Neuronal stem cell (in vitro differentiated cells): ENCODE measurements around the gene AQP7.

ENCODE experiments used
- DNase-seq: peaks from one replicate; pipeline ENCODE4 v3.0.0-alpha.2; 2013; ENCODE audit warnings: low spot score
- H2AFZ ChIP-seq: one replicate; pipeline ENCODE4 v1.6.1; 2013; ENCODE audit warnings: mild to moderate bottlenecking, low read length, inconsistent platforms
- H2AK5ac ChIP-seq: 2 replicates; pipeline ENCODE4 v1.6.1; 2013; ENCODE audit warnings: low read depth, mild to moderate bottlenecking, inconsistent platforms, low read length, moderate library complexity, mixed read lengths
- H2BK120ac ChIP-seq: 2 replicates; pipeline ENCODE4 v1.6.1; 2013; ENCODE audit warnings: low read depth, mild to moderate bottlenecking, inconsistent platforms, low read length, moderate library complexity, mixed read lengths
- H2BK12ac ChIP-seq: one replicate; pipeline ENCODE4 v1.6.1; 2013; ENCODE audit warnings: low read length, inconsistent platforms
- H2BK15ac ChIP-seq: 2 replicates; pipeline ENCODE4 v1.6.1; 2013; ENCODE audit warnings: mild to moderate bottlenecking, low read length, inconsistent platforms, mixed read lengths
- H2BK5ac ChIP-seq: one replicate; pipeline ENCODE4 v1.6.1; 2013; ENCODE audit warnings: inconsistent platforms, mild to moderate bottlenecking, low read length, moderate library complexity
- H3K14ac ChIP-seq: one replicate; pipeline ENCODE4 v1.6.1; 2013; ENCODE audit warnings: low read length, inconsistent platforms
- H3K18ac ChIP-seq: 2 replicates; pipeline ENCODE4 v1.6.1; 2013; ENCODE audit warnings: low read length, inconsistent platforms
- H3K23ac ChIP-seq: 2 replicates; pipeline ENCODE4 v1.6.1; 2013; ENCODE audit warnings: low read depth, mild to moderate bottlenecking, mixed read lengths, low read length, inconsistent platforms; ENCODE audit not compliant: poor library complexity
- H3K27ac ChIP-seq: replicated peaks from 3 replicates; pipeline ENCODE4 v1.5.1; 2013; ENCODE audit warnings: low read length, inconsistent platforms
- H3K27me3 ChIP-seq, 3 experiments: 2 replicates each; pipeline ENCODE4 v1.6.1; 2013; ENCODE audit warnings: low read length in 3 of 3, mild to moderate bottlenecking in 2 of 3, inconsistent platforms in 1 of 3, low read depth in 1 of 3, mixed read lengths in 1 of 3, moderate library complexity in 1 of 3; ENCODE audit not compliant: control insufficient read depth in 3 of 3, insufficient read depth in 3 of 3
- H3K36me3 ChIP-seq, 2 donors: replicated peaks in 1 of 2; 2 replicates each; pipeline ENCODE4 v1.6.1; 2013; ENCODE audit warnings: low read length in 2 of 2; ENCODE audit not compliant: control insufficient read depth in 2 of 2, insufficient read depth in 2 of 2
- H3K4ac ChIP-seq: 2 replicates; pipeline ENCODE4 v1.6.1; 2013; ENCODE audit warnings: inconsistent platforms, mild to moderate bottlenecking, low read length, moderate library complexity
- H3K4me1 ChIP-seq, 2 donors: 1 replicate in 1 of 2; 2 replicates in 1 of 2; pipeline ENCODE4 v1.6.1; 2013; ENCODE audit warnings: low read length in 2 of 2, low read depth in 1 of 2; ENCODE audit not compliant: control insufficient read depth in 2 of 2, insufficient read depth in 1 of 2
- H3K4me2 ChIP-seq: one replicate; pipeline ENCODE4 v1.6.1; 2013; ENCODE audit warnings: mild to moderate bottlenecking, low read length, inconsistent platforms; ENCODE audit not compliant: insufficient read depth, poor library complexity, severe bottlenecking
- H3K4me3 ChIP-seq, 2 donors: 2 replicates each; pipeline ENCODE4 v1.5.1; 2013; ENCODE audit warnings: low read length in 2 of 2, mild to moderate bottlenecking in 2 of 2, inconsistent platforms in 1 of 2, moderate library complexity in 1 of 2
- H3K79me1 ChIP-seq: one replicate; pipeline ENCODE4 v1.6.1; 2013; ENCODE audit warnings: low read depth, mild to moderate bottlenecking, inconsistent platforms, low read length, moderate library complexity
- H3K9ac ChIP-seq: one replicate; pipeline ENCODE4 v1.6.1; 2013; ENCODE audit warnings: mild to moderate bottlenecking, low read depth, low read length, inconsistent platforms; ENCODE audit not compliant: poor library complexity
- H3K9me3 ChIP-seq, 2 donors: replicated peaks in 1 of 2; 2 replicates each; pipeline versions ENCODE3 to v1.6.1; 2013; ENCODE audit warnings: low read length in 2 of 2, mild to moderate bottlenecking in 2 of 2, inconsistent platforms in 1 of 2, low read depth in 1 of 2, mixed read lengths in 1 of 2, moderate library complexity in 1 of 2; ENCODE audit not compliant: control insufficient read depth in 2 of 2, insufficient read depth in 1 of 2
- H4K8ac ChIP-seq: one replicate; pipeline ENCODE4 v1.6.1; 2013; ENCODE audit warnings: low read depth, mild to moderate bottlenecking, inconsistent platforms, low read length, moderate library complexity
- H4K91ac ChIP-seq: one replicate; pipeline ENCODE4 v1.6.1; 2013; ENCODE audit warnings: low read length, low read depth, mild to moderate bottlenecking, inconsistent platforms; ENCODE audit not compliant: poor library complexity
- WGBS, 2 donors: extraction: QIAGEN DNeasy Blood & Tissue Kit; methylation state at CpG; one replicate each; pipeline ENCODE4 v1.1.7; 2013; ENCODE audit warnings: missing lambda C conversion rate in 2 of 2, mixed read lengths in 1 of 2; ENCODE audit not compliant: insufficient read length in 2 of 2, insufficient replicate concordance in 1 of 2; ENCODE audit errors: extremely low coverage in 2 of 2; 5-methylcytosine and 5-hydroxymethylcytosine counted together

The AQP7 gene

DNA sequence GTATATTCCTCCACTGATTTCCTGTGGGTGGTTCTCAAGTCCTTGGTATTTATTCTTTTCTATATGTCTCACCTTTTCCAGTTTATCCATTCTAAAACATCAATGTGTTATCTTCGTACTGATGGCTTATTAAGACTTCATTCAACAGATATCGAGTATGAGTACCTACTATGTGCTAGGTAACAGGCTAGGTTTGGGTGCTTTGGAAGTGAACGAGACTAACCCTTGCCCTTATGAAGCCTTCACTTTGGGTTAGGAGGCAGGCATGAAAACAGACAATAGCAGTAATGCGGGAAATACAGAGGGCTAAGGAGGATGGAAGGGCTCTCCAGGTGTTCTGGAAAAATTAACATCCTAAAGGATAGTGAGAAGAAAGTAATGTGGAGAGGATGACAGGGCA is 53.4 kb downstream of the AQP7 start:
- Histone ChIP-seq H2AFZ (no peak overlapping the region), H3K27ac (no peak overlapping the region), H4K91ac (no peak overlapping the region), H3K79me1 (peaks cover 2% of the 10 kb centered on the region), H3K18ac (no peak overlapping the region), H3K4me2 (no peak overlapping the region), H2BK15ac (no peak overlapping the region), H3K14ac (no peak overlapping the region), H3K27me3 (no peaks in the 10 kb centered on the region), H3K23ac (no peak overlapping the region), H2BK120ac (no peak overlapping the region), H2BK5ac (no peak overlapping the region), H2BK12ac (no peak overlapping the region), H2AK5ac (no peak overlapping the region), H3K36me3 (peaks cover 19 to 73% of the 10 kb centered on the region in 2 donors), H3K4me1 (no peaks in the 10 kb centered on the region), H3K9me3 (peaks cover 1 to 4% of the 10 kb centered on the region in 2 donors), H3K9ac (no peak overlapping the region), H3K4me3 (no peak overlapping the region), H4K8ac (no peak overlapping the region), H3K4ac (no peak overlapping the region)
- no peak for DNase-seq
- no CpG with 5 or more reads among the region's 4 CpGs for WGBS, 2 donors

DNA sequence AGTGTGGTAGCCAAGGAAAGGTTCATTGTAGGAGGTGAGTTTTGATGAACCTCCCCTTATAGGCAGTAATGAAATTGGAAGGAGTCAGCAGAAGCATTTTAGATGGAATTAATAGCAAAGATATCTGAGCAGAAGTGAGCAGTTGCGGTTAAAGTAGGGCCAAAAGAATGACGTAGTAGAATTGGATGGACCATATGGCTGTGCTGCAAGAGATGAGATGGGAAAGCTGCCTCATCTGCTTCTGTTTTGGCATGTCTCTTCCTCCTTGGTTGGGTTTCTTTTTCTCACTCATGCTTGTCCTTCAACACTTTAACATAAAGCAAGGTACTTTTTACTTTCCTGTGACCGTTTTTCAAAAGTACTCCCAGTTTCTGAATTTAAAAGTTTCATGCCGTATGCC is 55.8 kb downstream of the AQP7 start:
- H2AK5ac ChIP-seq = no peak overlapping the region
- no peak overlapping the region for H2AFZ ChIP-seq
- no peak overlapping the region for H3K4ac ChIP-seq
- no peak overlapping the region for H2BK15ac ChIP-seq
- no peak overlapping the region for H3K4me3 ChIP-seq
- H3K4me2 ChIP-seq = no peak overlapping the region
- no peak overlapping the region for H3K23ac ChIP-seq
- no peak overlapping the region for H3K27ac ChIP-seq
- WGBS, 2 donors = no CpG with 5 or more reads among the region's 4 CpGs
- H3K18ac ChIP-seq = no peak overlapping the region
- H3K79me1 ChIP-seq = peaks cover 3% of the 10 kb centered on the region
- no peaks in the 10 kb centered on the region for H3K4me1 ChIP-seq
- peaks cover 3 to 4% of the 10 kb centered on the region in 2 donors for H3K9me3 ChIP-seq
- no peak overlapping the region for H3K9ac ChIP-seq
- no peak overlapping the region for H2BK5ac ChIP-seq
- no peaks in the 10 kb centered on the region for H3K27me3 ChIP-seq
- H4K8ac ChIP-seq = no peak overlapping the region
- peaks cover 22 to 84% of the 10 kb centered on the region in 2 donors for H3K36me3 ChIP-seq
- no peak for DNase-seq
- no peak overlapping the region for H3K14ac ChIP-seq
- H2BK12ac ChIP-seq = no peak overlapping the region
- H4K91ac ChIP-seq = no peak overlapping the region
- H2BK120ac ChIP-seq = no peak overlapping the region

DNA sequence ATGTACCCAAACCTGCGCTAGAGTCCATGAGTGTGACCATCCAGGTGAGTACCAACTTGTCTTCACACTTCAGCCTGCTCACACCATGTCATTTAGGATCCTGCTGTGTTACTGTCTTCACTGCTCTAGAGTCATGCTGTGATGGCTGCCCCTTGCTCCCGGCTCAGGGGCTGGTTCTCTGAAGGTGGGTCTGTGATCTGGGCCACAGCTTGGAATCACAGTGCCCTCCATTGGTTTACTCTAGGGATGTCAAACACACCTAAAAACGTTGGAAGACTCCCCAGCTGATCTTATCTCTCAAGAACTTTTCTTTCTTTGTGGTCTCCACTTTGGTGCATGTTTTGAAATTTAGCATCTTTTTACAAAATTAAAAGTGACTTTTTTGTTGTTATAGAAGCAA is 58.2 kb downstream of the AQP7 start:
- Histone ChIP-seq H3K14ac (no peak overlapping the region), H3K23ac (no peak overlapping the region), H3K4me1 (no peaks in the 10 kb centered on the region), H3K36me3 (peaks cover 32 to 95% of the 10 kb centered on the region in 2 donors), H3K79me1 (peaks cover 3% of the 10 kb centered on the region), H3K9me3 (peaks cover 6 to 25% of the 10 kb centered on the region in 2 donors), H3K27me3 (no peaks in the 10 kb centered on the region), H3K27ac (no peak overlapping the region), H3K4me3 (no peak overlapping the region), H2BK12ac (no peak overlapping the region), H2BK5ac (no peak overlapping the region), H3K4me2 (no peak overlapping the region), H3K4ac (no peak overlapping the region), H2AK5ac (no peak overlapping the region), H3K9ac (no peak overlapping the region), H4K91ac (no peak overlapping the region), H2BK15ac (no peak overlapping the region), H2BK120ac (no peak overlapping the region), H3K18ac (no peak overlapping the region), H4K8ac (no peak overlapping the region), H2AFZ (no peak overlapping the region)
- WGBS, 2 donors = no CpG with 5 or more reads among the region's 3 CpGs
- no peak for DNase-seq

DNA sequence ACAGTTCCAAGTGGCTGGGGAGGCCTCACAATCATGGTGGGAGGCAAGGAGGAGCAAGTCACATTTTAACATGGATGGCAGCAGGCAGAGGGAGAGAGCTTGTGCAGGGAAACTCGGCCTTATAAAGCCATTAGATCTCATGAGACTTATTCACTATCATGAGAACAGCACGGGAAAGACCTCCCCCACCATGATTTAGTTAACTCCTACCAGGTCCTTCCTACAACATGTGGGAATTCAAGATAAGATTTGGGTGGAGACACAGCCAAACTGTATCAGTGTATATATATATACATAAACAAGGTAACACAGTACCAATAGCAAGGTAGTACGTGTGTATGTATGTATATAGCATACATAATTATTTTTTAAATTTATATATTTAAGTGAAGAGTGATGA is 61.2 kb downstream of the AQP7 start:
- Histone ChIP-seq H3K23ac (no peak overlapping the region), H4K8ac (no peak overlapping the region), H3K18ac (no peak overlapping the region), H3K27me3 (no peaks in the 10 kb centered on the region), H3K9me3 (peaks cover 12 to 33% of the 10 kb centered on the region in 2 donors), H2AFZ (no peak overlapping the region), H3K4me3 (no peak overlapping the region), H4K91ac (no peak overlapping the region), H3K4me2 (no peak overlapping the region), H2BK15ac (no peak overlapping the region), H3K36me3 (peaks cover 29 to 90% of the 10 kb centered on the region in 2 donors), H3K4ac (no peak overlapping the region), H2BK12ac (no peak overlapping the region), H3K9ac (no peak overlapping the region), H3K79me1 (peaks cover 3% of the 10 kb centered on the region), H3K27ac (no peak overlapping the region), H2AK5ac (no peak overlapping the region), H2BK5ac (no peak overlapping the region), H3K4me1 (no peaks in the 10 kb centered on the region), H2BK120ac (no peak overlapping the region), H3K14ac (no peak overlapping the region)
- WGBS, 2 donors = no CpG with 5 or more reads among the region's 3 CpGs
- no peak for DNase-seq
